HepG2 (cell line): ENCODE measurements around the gene UBTF. TPM values are rescaled to one million over a fixed set of nuclear protein-coding genes. Genes with fewer than 3 reads are reported as not detected.
A peak's percentile ranks its signal among the peaks of the same experiment; 100 is the strongest.

ENCODE experiments used
- CBX2 ChIP-seq, 2 experiments: fragments of 200-600 bp in 1 of 2; sonication (generic); formaldehyde crosslinking in 1 of 2; IDR thresholded peaks; 2 replicates each; pipeline versions ENCODE4 v1.7.0 to v1.8.1; 2018 to 2022; ENCODE audit warnings: low read depth in 2 of 2, low read length in 1 of 2, mild to moderate bottlenecking in 1 of 2, missing genetic modification reagents in 1 of 2
- CTCF ChIP-seq: sonication (generic); formaldehyde crosslinking; IDR thresholded peaks from 2 replicates; pipeline ENCODE4 v1.5.0; 2020; ENCODE audit warnings: mild to moderate bottlenecking, missing genetic modification reagents, moderate library complexity
- GABPB1 ChIP-seq: IDR thresholded peaks from 2 replicates; pipeline ENCODE4 v1.6.1; 2016; ENCODE audit warnings: mild to moderate bottlenecking, missing genetic modification reagents, moderate library complexity, missing compliant biosample characterization
- IKZF4 ChIP-seq: sonication (generic); formaldehyde crosslinking; IDR thresholded peaks from 2 replicates; pipeline ENCODE4 v1.5.1; 2020; ENCODE audit warnings: borderline replicate concordance, mild to moderate bottlenecking, low read depth, missing genetic modification reagents; ENCODE audit errors: not compliant biosample characterization
- KLF12 ChIP-seq: sonication (generic); formaldehyde crosslinking; IDR thresholded peaks from 2 replicates; pipeline ENCODE4 v1.4.0; 2020; ENCODE audit warnings: missing genetic modification reagents, borderline replicate concordance
- MTA1 ChIP-seq: sonication (generic); formaldehyde crosslinking; IDR thresholded peaks from 2 replicates; pipeline ENCODE4 v1.4.0; 2020; ENCODE audit warnings: missing genetic modification reagents, mild to moderate bottlenecking, borderline replicate concordance
- PLSCR1 ChIP-seq: sonication (generic); formaldehyde crosslinking; IDR thresholded peaks from 2 replicates; pipeline ENCODE4 v1.5.0; 2020; ENCODE audit warnings: missing genetic modification reagents, mild to moderate bottlenecking, borderline replicate concordance
- RFX5 ChIP-seq: IDR thresholded peaks from 2 replicates; pipeline ENCODE4 v1.6.1; 2011; ENCODE audit warnings: low read depth, low read length, improper control_type of control experiment
- RFXAP ChIP-seq: sonication (generic); formaldehyde crosslinking; IDR thresholded peaks from 2 replicates; pipeline ENCODE4 v1.4.0; 2020; ENCODE audit warnings: missing genetic modification reagents, borderline replicate concordance
- SAP130 ChIP-seq: IDR thresholded peaks from 2 replicates; pipeline ENCODE4 v1.6.1; 2016; ENCODE audit warnings: low read depth
- U2AF1 ChIP-seq: fragments of 200-400 bp; formaldehyde crosslinking; optimal IDR thresholded peaks from 2 replicates; pipeline ENCODE3; 2017; ENCODE audit warnings: mild to moderate bottlenecking, low read depth, low read length
- ZFP82 ChIP-seq: sonication (generic); formaldehyde crosslinking; IDR thresholded peaks from 2 replicates; pipeline ENCODE4 v1.5.1; 2020; ENCODE audit warnings: mild to moderate bottlenecking, missing genetic modification reagents, borderline replicate concordance
- ZNF232 ChIP-seq: sonication (generic); formaldehyde crosslinking; IDR thresholded peaks from 2 replicates; pipeline ENCODE4 v1.4.0; 2020; ENCODE audit warnings: missing genetic modification reagents, borderline replicate concordance
- ZNF44 ChIP-seq: sonication (generic); formaldehyde crosslinking; IDR thresholded peaks from 2 replicates; pipeline ENCODE4 v1.5.1; 2020; ENCODE audit warnings: mild to moderate bottlenecking, missing genetic modification reagents
- ZNF773 ChIP-seq: sonication (generic); formaldehyde crosslinking; IDR thresholded peaks from 2 replicates; pipeline ENCODE4 v1.4.0; 2020; ENCODE audit warnings: missing genetic modification reagents, borderline replicate concordance
- polyA plus RNA-seq, 8 experiments: library from polyadenylated mRNA; depleted of rRNA in 3 of 8; stranded (reverse) in 7 of 8; unstranded in 1 of 8; fragments of >200 nt; fragmentation: Illumina TruSeq in 4 of 8; extraction: Trizol in 4 of 8; gene quantifications; 2 replicates each; pipeline versions ENCODE4 v1.2.1 to v1.2.3, GENCODE V29; 2011 to 2016; ENCODE audit warnings: low read depth in 4 of 8, missing spikeins in 1 of 8, mixed read lengths in 1 of 8; ENCODE audit not compliant: insufficient read depth in 1 of 8
- total RNA-seq, 5 experiments: library from RNA; depleted of rRNA; stranded (reverse); fragments of >200 nt; fragmentation: Illumina TruSeq; extraction: Trizol; gene quantifications; 2 replicates each; pipeline ENCODE4 v1.2.3, GENCODE V29; 2016; ENCODE audit warnings: low read depth in 1 of 5
- TF ChIP-seq, protein P1 (sequence below): sonication (generic); formaldehyde crosslinking; conservative IDR thresholded peaks from 2 replicates; pipeline ENCODE4 v1.8.0; 2022; ENCODE audit warnings: mild to moderate bottlenecking, moderate library complexity, missing genetic modification reagents
- TF ChIP-seq, protein P2 (sequence below): sonication (generic); formaldehyde crosslinking; IDR thresholded peaks from 2 replicates; pipeline ENCODE4 v1.4.0; 2020; ENCODE audit warnings: missing genetic modification reagents
- TF ChIP-seq, protein P3 (sequence below): sonication (generic); formaldehyde crosslinking; IDR thresholded peaks from 2 replicates; pipeline ENCODE4 v1.8.0; 2022; ENCODE audit warnings: missing genetic modification reagents, mild to moderate bottlenecking, moderate library complexity, borderline replicate concordance

Gene UBTF
- total and polyA plus RNA-seq, 2 of the 13 experiments (the other 11 are each of a cell fraction or from before 2014, with no cell fraction given): 15.2 to 60.9 TPM

DNA sequence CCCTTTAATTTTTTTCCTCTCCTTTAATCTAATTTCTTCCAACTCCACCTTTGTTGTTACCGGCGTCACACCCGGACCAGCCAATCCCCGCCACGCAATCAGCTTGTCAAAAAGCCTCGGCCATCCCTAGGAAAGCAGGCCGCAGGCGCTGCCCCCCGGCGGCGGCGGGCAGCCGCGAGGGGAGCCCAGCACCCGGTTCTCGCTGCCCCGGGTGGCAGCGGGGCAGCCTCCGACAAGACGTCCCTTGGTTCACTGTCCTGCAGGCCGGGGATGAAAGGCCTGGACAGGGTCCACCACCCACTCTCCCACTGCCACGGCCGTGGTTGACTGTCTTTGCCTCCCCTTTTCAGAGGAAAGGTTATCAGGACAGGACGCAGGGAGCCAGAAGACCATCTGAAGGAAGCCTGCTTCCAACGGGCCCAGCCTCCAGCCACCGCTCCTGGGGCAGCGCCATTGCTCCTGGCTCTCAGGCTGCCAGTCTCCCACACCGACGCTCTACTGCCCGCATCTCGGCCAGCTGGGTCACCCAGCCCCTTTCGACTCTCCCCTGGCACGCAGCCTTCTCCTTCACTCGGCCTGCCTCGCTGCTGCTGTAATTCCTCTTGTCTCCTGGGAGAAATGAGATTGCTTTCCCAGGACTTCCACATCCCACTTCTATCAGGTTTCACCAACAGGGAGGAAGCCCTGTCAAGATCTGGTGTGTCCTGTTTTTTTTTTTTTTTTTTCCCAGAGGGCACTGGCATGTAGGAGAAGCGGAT is 2.8 kb upstream of the UBTF start (continued):
- TF ChIP-seq, protein P1, sequence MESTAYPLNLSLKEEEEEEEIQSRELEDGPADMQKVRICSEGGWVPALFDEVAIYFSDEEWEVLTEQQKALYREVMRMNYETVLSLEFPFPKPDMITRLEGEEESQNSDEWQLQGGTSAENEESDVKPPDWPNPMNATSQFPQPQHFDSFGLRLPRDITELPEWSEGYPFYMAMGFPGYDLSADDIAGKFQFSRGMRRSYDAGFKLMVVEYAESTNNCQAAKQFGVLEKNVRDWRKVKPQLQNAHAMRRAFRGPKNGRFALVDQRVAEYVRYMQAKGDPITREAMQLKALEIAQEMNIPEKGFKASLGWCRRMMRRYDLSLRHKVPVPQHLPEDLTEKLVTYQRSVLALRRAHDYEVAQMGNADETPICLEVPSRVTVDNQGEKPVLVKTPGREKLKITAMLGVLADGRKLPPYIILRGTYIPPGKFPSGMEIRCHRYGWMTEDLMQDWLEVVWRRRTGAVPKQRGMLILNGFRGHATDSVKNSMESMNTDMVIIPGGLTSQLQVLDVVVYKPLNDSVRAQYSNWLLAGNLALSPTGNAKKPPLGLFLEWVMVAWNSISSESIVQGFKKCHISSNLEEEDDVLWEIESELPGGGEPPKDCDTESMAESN: peak; percentile 47; the same call in 1 of the 2 replicates
- TF ChIP-seq RFXAP (peak; percentile 75; the same call in 1 of the 2 replicates), KLF12 (CRISPR knock-in tag) (peak; percentile 71; the same call in 1 of the 2 replicates), ZNF773 (no peak), GABPB1 (CRISPR knock-in tag) (peak; percentile 67; the same call in 1 of the 2 replicates), ZFP82 (0 out of 2 replicates have a peak, but pooled peaks have one; percentile 50), CBX2 (IDR thresholded peaks at IDR 0.05; ENCODE audit: low read depth, low read length) (no peak), CBX2 (CRISPR knock-in tag; IDR thresholded peaks at IDR 0.05; ENCODE audit: low read depth) (no peak), RFX5 (0 out of 2 replicates have a peak, but pooled peaks have one; percentile 18), MTA1 (CRISPR knock-in tag) (0 out of 2 replicates have a peak, but pooled peaks have one; percentile 35), SAP130 (CRISPR knock-in tag) (peak; percentile 69), CTCF (CRISPR knock-in tag) (peak; percentile 44), ZNF232 (peak; percentile 76; the same call in 1 of the 2 replicates), IKZF4 (CRISPR knock-in tag) (peak; percentile 43), U2AF1 (peak; percentile 23), ZNF44 (no peak), PLSCR1 (no peak)
- TF ChIP-seq, protein P2, sequence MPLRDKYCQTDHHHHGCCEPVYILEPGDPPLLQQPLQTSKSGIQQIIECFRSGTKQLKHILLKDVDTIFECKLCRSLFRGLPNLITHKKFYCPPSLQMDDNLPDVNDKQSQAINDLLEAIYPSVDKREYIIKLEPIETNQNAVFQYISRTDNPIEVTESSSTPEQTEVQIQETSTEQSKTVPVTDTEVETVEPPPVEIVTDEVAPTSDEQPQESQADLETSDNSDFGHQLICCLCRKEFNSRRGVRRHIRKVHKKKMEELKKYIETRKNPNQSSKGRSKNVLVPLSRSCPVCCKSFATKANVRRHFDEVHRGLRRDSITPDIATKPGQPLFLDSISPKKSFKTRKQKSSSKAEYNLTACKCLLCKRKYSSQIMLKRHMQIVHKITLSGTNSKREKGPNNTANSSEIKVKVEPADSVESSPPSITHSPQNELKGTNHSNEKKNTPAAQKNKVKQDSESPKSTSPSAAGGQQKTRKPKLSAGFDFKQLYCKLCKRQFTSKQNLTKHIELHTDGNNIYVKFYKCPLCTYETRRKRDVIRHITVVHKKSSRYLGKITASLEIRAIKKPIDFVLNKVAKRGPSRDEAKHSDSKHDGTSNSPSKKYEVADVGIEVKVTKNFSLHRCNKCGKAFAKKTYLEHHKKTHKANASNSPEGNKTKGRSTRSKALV (CRISPR knock-in tag): peak; percentile 91
- TF ChIP-seq, protein P3, sequence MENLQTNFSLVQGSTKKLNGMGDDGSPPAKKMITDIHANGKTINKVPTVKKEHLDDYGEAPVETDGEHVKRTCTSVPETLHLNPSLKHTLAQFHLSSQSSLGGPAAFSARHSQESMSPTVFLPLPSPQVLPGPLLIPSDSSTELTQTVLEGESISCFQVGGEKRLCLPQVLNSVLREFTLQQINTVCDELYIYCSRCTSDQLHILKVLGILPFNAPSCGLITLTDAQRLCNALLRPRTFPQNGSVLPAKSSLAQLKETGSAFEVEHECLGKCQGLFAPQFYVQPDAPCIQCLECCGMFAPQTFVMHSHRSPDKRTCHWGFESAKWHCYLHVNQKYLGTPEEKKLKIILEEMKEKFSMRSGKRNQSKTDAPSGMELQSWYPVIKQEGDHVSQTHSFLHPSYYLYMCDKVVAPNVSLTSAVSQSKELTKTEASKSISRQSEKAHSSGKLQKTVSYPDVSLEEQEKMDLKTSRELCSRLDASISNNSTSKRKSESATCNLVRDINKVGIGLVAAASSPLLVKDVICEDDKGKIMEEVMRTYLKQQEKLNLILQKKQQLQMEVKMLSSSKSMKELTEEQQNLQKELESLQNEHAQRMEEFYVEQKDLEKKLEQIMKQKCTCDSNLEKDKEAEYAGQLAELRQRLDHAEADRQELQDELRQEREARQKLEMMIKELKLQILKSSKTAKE: no peak
